ENCODE results near the gene DNLZ.

The DNLZ gene

DNA sequence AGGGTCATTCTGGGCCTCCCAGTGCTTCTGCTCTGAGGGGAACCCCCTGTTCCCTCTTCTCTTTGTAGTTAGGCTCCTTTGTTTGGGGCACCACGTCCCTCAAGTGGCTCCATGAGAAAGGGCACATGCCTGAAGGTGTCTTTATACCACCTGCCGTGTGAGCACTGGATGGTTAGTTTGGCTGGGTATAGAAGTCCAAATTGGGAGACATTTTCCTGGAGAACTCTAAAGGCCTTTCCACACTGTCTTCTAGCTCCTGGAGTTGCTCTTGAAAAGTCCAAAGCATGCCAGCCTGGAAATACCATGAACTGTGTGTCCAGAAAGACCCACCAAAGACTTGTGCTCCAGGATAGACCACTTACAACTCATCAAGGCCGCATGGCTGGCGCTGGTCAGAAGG, 48.6 kb downstream of the DNLZ start:
- no peak for FAIRE-seq

GRCh38 chr9:136314056-136314416, 49.5 kb downstream of the DNLZ start:
- no peak for FAIRE-seq

GRCh38 chr9:136313111-136314055, 50.2 kb downstream of the DNLZ start:
- no peak for FAIRE-seq

GRCh38 chr9:136312436-136312835, 51.1 kb downstream of the DNLZ start:
- no peak for FAIRE-seq

- FAIRE-seq, result no peak
Measured at GRCh38 chr9:136312009-136312375, 51.6 kb downstream of the DNLZ start.

DNA sequence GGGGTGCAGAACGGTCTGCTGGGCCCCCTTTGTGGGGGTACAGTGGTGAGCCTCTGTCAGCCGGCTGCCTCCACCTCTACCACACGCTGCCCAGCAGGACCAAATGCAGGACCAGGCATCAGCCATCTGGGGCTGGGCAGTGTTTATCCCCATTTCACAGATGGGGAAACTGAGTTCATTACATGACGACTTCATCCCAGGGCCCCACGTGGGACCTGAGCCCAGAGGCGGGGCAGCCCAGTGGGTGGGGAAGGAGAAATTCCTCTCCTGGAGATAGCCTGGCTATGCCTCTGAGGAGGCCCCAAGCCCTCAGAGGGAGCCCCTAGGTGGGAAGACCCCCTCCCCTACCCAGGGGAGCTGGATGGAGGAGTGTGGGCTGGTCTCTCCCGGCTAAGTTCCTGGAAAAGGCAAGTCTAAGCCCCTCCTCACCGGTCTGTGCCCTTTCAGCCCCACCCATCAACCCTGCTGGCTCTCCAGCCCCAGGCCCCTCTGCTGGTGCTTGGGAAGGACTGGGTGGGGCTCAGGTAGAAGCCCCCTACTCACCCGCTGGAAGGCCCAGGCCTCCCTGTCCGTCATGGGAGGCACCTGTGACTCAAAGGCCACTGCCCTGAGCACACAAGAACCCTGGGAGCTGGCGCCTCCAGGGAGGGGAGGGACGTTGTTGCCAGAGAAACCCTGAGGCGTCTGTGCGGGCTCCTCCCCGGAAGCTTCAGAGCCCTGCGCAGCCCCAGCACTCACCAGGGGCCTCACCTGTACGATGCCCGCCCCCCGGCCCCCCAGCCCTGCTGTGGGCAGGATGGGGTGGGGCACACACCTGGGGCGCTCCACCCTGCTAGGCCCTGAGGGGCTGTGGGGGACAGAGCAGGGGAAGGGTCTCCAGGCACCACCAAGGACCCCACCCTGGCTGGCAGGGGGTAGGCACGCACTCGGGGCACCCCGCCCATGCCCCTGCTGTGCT, 52.2 kb downstream of the DNLZ start:
- no peak for FAIRE-seq

DNA sequence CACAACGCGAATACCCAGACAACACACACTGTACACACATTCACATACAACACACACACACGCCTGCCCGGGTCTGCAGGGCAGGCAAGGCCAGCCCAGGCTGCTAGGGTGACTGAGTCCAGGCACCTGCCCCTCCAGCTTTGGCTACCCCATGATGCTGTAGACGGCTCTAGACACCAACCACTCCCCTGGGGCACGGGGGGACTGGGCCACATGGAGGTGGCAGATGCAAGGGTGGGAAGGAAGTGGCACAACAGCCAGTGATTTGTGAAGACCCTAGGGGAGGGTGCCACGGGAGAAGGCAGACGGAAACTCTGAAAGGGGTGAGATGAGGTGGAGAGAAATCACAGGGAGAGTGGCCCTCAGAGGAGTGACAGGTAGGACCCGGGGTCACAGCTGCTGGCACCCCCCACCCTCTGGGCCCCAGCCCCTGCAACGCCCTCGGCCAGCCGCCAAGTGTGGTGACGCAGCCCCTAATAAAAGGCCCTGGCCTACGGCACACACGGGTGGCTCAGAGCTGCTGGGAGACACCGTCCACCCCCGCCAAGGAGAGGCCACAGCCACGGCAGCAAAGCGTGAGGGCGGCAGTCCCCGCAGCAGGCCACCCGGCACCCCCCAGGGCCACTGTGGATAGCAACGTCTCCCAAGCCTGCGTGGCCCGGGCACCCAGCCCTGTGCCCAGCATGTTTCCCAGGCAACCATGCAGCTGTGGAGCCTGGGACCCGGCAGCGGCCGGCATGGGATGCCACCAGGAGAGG, 53.1 kb downstream of the DNLZ start:
- FAIRE-seq, result no peak

GRCh38 chr9:136309806-136310220, 53.7 kb downstream of the DNLZ start:
- FAIRE-seq, result no peak
